Epidermal melanocyte (primary cell): ENCODE measurements around the gene PDE6C.
A peak's percentile ranks its signal among the peaks of the same experiment; 100 is the strongest.

ENCODE experiments used
- DNase-seq: peaks from one replicate; pipeline ENCODE4 v3.0.0; 2011; ENCODE audit warnings: low spot score; ENCODE audit not compliant: insufficient read length

PDE6C gene

DNA sequence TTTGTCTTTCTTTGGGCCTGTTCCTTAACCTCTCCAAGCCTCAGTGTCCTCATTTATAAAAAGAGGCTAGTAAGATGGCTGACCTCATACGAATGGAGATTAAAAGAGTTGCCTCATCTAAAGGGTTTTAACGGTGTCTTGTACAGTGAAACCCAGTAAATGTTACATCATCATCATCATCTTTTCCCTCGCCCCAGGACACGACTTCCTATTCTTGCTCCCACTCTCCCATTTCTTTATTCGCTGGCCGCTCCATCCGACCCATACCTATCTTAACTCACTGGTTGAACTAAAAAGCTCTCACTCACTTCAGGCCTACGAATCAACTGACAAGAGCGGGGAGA is 89.5 kb downstream of the PDE6C start:
- DNase-seq: no peak

DNA sequence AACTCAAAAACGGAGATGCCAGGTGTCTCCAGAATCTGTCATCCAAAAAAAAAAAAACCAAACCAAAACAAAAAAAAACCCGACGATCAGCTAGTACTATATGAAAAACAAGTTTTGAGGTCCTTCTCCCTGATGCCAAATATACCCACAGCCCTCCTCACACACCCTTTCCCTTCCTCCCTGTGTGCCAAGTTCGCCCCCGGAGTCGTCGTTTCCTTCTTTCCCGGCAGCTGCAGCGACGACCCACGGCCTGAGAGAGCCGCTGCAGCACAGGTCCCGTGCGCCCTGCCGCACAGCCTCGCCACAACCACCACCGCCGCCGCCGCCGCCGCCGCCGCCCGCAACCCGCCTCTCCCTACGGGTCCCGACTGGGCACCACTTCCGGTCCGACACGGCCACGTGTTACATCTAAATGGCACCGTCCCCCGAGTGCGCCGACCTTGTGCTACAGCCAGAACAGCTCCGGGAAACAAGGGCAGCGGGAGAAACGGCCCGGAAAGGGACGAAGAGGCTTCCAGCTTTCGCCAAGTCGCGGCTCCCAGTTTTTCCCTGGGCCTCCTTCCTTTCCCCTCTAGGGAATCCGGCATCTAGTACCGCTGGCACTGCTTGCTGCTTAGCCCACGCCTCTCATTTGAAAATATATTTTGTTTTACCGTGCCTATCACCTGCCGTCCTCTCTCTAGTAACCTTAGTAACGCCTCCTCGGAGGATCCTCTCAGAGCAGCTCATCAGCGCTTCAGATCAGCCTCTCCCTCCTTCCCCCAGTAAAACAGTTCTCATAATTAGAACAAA is 90.1 kb downstream of the PDE6C start, which contains the start of gene FRA10AC1:
FRA10AC1 (minus strand) TSS at position 383 of the 792 bp plus-strand sequence. CDS start 2,486 bp downstream, outside the sequence.
- peak; percentile 60 for DNase-seq

DNA sequence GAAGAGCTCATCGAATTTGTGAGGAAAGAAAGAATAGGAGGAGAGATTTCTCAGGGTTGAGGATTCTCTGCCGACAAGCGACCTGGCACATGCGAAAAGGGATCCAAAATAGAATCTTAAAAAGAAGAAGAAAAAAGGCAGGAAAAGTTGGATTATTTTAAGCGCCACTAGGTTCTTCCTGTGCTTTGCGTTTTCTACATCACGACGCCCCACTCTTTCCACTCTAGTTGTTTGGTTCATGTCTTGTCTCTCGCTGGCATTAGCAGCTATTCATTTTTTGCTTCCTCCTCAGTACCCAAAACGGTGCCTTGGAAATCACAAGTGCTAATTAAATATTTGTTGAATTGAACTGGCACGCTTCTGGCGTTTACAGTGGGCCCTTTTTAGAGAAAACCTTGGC is 90.7 kb downstream of the PDE6C start:
- DNase-seq: no peak

DNA sequence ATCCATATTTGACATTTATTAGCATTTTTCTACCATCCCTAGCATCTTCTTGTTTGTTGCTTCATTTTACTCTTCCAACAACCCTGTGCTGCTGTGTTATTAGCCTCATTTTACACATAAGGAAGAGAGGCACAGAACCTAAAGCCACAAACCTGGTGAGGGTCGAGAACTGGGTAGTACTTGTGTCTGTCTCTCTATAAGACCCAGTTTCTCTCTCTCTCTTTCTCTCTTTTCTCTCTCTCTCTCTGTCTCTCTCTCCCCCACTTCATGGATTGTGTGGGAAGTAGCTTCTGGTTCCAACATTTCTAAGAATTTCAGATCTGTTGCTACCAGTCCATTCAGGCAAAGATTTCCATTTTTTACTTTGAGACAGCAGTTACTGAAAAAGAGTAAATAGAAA is 91.5 kb downstream of the PDE6C start:
- DNase-seq: no peak

DNA sequence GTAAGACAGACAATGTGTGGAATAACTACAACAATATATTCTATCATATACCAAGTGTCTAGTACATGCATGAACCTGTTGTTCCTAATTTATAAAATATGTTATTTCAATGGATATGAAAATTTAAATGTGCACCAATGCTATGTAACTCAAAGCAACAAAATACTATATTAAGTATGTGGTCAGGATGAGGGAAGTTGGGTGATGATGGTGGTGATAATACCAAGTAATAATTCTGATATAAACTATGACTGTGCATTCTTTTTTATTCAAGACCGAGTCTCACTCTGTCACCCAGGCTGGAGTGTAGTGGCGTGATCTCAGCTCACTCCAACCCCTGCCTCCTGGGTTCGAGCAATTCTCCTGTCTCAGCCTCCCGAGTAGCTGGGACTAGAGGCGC is 92.1 kb downstream of the PDE6C start:
- DNase-seq: no peak

GRCh38 chr10:93707623-93708022 is 95.3 kb downstream of the PDE6C start:
- no peak for DNase-seq

DNA sequence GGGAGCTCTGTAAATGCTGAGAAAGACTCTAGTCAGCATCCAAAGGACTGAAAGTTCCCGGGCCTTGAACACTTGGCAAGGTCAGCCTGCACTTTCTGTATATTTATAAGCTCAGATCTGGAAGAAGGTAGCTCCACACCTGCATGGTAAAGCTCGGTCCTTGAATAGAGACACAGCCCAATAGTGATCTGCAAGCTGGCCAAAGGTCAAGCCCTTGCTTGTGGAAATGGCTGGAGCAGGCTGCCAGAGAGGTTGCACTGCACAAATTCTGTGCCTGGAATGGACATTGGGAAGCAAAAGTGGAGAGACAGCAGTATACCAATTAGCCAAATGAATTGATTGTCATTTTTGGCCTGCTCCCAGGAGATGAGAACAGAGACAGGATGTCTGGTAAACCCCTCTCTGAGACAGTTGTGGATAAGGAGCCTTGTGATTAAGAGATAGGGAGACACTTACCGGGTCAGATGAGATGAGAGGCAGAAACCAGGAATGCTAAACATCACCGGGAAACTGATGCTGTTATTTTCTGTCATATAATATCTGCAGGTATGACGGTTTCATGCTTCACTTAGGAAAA is 98.1 kb downstream of the PDE6C start:
- no peak for DNase-seq

GRCh38 chr10:93711891-93712290 is 99.6 kb downstream of the PDE6C start:
- no peak for DNase-seq

GRCh38 chr10:93712593-93712992 is 100.3 kb downstream of the PDE6C start:
- DNase-seq: no peak

GRCh38 chr10:93715345-93715744 is 103.0 kb downstream of the PDE6C start:
- DNase-seq: no peak
